ENCODE data around the gene PLA2R1. TPM values are rescaled to one million over a fixed set of nuclear protein-coding genes. Genes with fewer than 3 reads are reported as not detected.

The PLA2R1 gene
- total and polyA plus RNA-seq, 2 donors (not counting 1 experiment from before 2014, with no cell fraction given) = 8.0 to 8.3 TPM

DNA sequence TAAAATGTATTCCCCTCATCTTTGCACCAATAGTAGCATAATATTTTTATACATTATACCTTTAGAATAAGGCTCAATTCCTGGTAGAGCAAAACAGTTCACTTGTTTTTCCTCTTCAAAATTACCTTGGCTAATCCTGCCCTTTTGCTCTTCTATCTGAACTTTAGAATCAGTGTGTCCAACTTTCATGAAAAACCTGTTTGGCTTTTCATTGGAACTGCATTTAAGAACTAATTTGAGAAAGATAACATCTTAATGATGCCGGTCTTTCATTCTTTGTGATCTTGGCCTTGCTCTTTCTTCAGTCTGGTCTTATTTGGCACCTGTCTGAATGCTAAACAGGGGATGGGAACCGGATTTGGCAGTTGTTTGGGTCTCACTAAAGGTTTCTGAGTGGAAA lies 151.5 kb downstream of the PLA2R1 start:
- Histone ChIP-seq H3K4me3 (replicated peaks in 1 of 4; ENCODE audit: control extremely low read depth in 1 of 4, insufficient read depth in 1 of 4, low read depth in 3 of 4, low read length in 4 of 4) (no peak overlapping the region), H3K79me2 (ENCODE audit: control insufficient read depth, insufficient read depth, low read length) (no peaks in the 10 kb centered on the region), H2AFZ (ENCODE audit: low read length) (no peak overlapping the region), H3K9ac (ENCODE audit: insufficient read depth, low read length) (no peak overlapping the region), H3K27me3 (ENCODE audit: control insufficient read depth, insufficient read depth, low read length) (peaks cover 5% of the 10 kb centered on the region), H3K36me3 (ENCODE audit: control insufficient read depth, insufficient read depth, low read length) (no peaks in the 10 kb centered on the region), H3K9me3 (ENCODE audit: control insufficient read depth, insufficient read depth, low read depth, low read length) (no peaks in the 10 kb centered on the region), H3K27ac (ENCODE audit: insufficient read depth, low read length) (no peak overlapping the region), H3K4me2 (ENCODE audit: extremely low read depth, insufficient read depth, low read length) (no peak overlapping the region), H3K4me1 (ENCODE audit: control insufficient read depth, extremely low read depth, insufficient read depth, low read length) (no peaks in the 10 kb centered on the region), H4K20me1 (ENCODE audit: control insufficient read depth, extremely low read depth, insufficient read depth, low read length) (no peaks in the 10 kb centered on the region)
- no peak for DNase-seq (ENCODE audit: low read depth in 2 of 2)
- TF ChIP-seq, protein P1, sequence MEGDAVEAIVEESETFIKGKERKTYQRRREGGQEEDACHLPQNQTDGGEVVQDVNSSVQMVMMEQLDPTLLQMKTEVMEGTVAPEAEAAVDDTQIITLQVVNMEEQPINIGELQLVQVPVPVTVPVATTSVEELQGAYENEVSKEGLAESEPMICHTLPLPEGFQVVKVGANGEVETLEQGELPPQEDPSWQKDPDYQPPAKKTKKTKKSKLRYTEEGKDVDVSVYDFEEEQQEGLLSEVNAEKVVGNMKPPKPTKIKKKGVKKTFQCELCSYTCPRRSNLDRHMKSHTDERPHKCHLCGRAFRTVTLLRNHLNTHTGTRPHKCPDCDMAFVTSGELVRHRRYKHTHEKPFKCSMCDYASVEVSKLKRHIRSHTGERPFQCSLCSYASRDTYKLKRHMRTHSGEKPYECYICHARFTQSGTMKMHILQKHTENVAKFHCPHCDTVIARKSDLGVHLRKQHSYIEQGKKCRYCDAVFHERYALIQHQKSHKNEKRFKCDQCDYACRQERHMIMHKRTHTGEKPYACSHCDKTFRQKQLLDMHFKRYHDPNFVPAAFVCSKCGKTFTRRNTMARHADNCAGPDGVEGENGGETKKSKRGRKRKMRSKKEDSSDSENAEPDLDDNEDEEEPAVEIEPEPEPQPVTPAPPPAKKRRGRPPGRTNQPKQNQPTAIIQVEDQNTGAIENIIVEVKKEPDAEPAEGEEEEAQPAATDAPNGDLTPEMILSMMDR (conservative IDR thresholded peaks at IDR 0.05 in 1 of 2, IDR thresholded peaks at IDR 0.05 in 1 of 2; ENCODE audit: low read depth in 1 of 2, low read length in 2 of 2) = no peak
- no peak for TF ChIP-seq EZH2 (IDR thresholded peaks at IDR 0.05; ENCODE audit: low read length, missing control alignments)

DNA sequence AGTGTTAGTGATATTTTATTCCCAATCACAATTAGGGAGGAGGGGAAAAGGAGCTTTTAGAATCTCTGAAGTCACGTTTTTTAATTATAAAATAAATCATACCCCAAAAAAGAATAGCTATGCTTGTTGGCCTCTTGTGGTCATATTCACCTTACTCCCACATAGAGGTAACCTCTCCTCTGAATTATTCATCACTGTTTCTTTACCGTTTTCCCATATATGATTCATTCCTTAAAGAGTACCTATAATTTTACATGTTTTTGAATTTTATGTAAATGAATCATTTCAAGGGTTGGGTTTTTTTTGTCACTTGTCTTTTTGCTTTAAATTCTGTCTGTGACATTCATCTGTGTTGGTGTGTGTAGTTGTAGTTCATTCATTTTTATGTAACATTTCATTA lies 153.8 kb downstream of the PLA2R1 start:
- TF ChIP-seq, protein P1 (conservative IDR thresholded peaks at IDR 0.05 in 1 of 2, IDR thresholded peaks at IDR 0.05 in 1 of 2; ENCODE audit: low read depth in 1 of 2, low read length in 2 of 2) = no peak
- no peak for TF ChIP-seq EZH2 (IDR thresholded peaks at IDR 0.05; ENCODE audit: low read length, missing control alignments)
- Histone ChIP-seq H3K9ac (ENCODE audit: insufficient read depth, low read length) (no peak overlapping the region), H3K27ac (ENCODE audit: insufficient read depth, low read length) (no peak overlapping the region), H3K4me3 (replicated peaks in 1 of 4; ENCODE audit: control extremely low read depth in 1 of 4, insufficient read depth in 1 of 4, low read depth in 3 of 4, low read length in 4 of 4) (no peak overlapping the region), H4K20me1 (ENCODE audit: control insufficient read depth, extremely low read depth, insufficient read depth, low read length) (no peaks in the 10 kb centered on the region), H3K9me3 (ENCODE audit: control insufficient read depth, insufficient read depth, low read depth, low read length) (no peaks in the 10 kb centered on the region), H2AFZ (ENCODE audit: low read length) (no peak overlapping the region), H3K79me2 (ENCODE audit: control insufficient read depth, insufficient read depth, low read length) (no peaks in the 10 kb centered on the region), H3K4me1 (ENCODE audit: control insufficient read depth, extremely low read depth, insufficient read depth, low read length) (peaks cover 2% of the 10 kb centered on the region), H3K27me3 (ENCODE audit: control insufficient read depth, insufficient read depth, low read length) (peaks cover 12% of the 10 kb centered on the region), H3K36me3 (ENCODE audit: control insufficient read depth, insufficient read depth, low read length) (no peaks in the 10 kb centered on the region), H3K4me2 (ENCODE audit: extremely low read depth, insufficient read depth, low read length) (no peak overlapping the region)
- DNase-seq (ENCODE audit: low read depth in 2 of 2) = no peak

DNA sequence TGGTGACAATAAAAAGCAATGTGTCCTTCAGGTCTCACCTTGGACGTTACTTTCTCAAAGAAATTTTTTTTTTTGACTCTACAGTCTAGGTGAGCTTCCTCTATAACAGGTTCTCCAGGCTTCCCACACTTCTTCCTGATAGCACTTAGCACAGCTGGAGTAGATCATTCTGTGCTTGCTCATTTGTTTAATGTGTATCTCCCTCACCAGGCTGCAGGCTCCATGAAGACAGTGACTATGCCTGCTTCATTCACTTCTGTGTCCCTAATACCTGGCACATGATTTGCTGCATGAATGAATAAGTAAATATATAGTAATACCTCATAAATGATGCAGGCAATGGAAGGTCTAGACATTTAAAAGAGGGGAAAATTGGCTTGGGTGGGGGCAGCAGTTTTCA lies 154.5 kb downstream of the PLA2R1 start:
- Histone ChIP-seq H3K4me2 (ENCODE audit: extremely low read depth, insufficient read depth, low read length) (no peak overlapping the region), H3K36me3 (ENCODE audit: control insufficient read depth, insufficient read depth, low read length) (no peaks in the 10 kb centered on the region), H3K4me3 (replicated peaks in 1 of 4; ENCODE audit: control extremely low read depth in 1 of 4, insufficient read depth in 1 of 4, low read depth in 3 of 4, low read length in 4 of 4) (no peak overlapping the region), H3K9ac (ENCODE audit: insufficient read depth, low read length) (no peak overlapping the region), H3K4me1 (ENCODE audit: control insufficient read depth, extremely low read depth, insufficient read depth, low read length) (peaks cover 3% of the 10 kb centered on the region), H3K27me3 (ENCODE audit: control insufficient read depth, insufficient read depth, low read length) (peaks cover 12% of the 10 kb centered on the region), H4K20me1 (ENCODE audit: control insufficient read depth, extremely low read depth, insufficient read depth, low read length) (no peaks in the 10 kb centered on the region), H3K9me3 (ENCODE audit: control insufficient read depth, insufficient read depth, low read depth, low read length) (no peaks in the 10 kb centered on the region), H3K79me2 (ENCODE audit: control insufficient read depth, insufficient read depth, low read length) (no peaks in the 10 kb centered on the region), H2AFZ (ENCODE audit: low read length) (no peak overlapping the region), H3K27ac (ENCODE audit: insufficient read depth, low read length) (no peak overlapping the region)
- TF ChIP-seq EZH2 (IDR thresholded peaks at IDR 0.05; ENCODE audit: low read length, missing control alignments) = no peak
- TF ChIP-seq, protein P1 (conservative IDR thresholded peaks at IDR 0.05 in 1 of 2, IDR thresholded peaks at IDR 0.05 in 1 of 2; ENCODE audit: low read depth in 1 of 2, low read length in 2 of 2) = no peak
- no peak for DNase-seq (ENCODE audit: low read depth in 2 of 2)

Data from fibroblast of lung (primary cell).